ENCODE data around the gene PAK4. TPM values are rescaled to one million over a fixed set of nuclear protein-coding genes. Genes with fewer than 3 reads are reported as not detected.

PAK4 gene
- total RNA-seq, 1 donor = 9.0 TPM

DNA sequence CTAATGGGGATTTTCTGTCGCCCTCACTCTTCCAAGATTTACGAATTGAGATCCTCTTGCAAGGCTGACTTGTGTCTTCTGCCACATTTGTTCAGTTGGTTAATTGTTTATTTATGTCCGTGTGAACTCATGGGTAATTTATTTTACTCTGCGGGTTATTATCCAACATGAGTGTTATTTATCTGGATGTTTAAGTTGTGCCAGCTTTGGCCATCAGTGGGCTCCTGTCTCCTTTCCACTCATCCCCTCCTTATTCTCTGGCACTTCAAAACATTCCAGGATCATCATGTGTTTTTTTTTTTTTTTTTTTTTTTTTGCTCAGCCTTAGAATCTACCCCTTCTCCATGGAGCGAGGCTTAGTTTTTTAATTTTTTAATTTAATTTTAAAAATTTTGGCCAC is 22.4 kb upstream of the PAK4 start:
- no peak for DNase-seq (ENCODE audit: low read depth)
- no peak overlapping the region for H3K4me3 ChIP-seq (ENCODE audit: low read depth, low read length)
- TF ChIP-seq, protein P1, sequence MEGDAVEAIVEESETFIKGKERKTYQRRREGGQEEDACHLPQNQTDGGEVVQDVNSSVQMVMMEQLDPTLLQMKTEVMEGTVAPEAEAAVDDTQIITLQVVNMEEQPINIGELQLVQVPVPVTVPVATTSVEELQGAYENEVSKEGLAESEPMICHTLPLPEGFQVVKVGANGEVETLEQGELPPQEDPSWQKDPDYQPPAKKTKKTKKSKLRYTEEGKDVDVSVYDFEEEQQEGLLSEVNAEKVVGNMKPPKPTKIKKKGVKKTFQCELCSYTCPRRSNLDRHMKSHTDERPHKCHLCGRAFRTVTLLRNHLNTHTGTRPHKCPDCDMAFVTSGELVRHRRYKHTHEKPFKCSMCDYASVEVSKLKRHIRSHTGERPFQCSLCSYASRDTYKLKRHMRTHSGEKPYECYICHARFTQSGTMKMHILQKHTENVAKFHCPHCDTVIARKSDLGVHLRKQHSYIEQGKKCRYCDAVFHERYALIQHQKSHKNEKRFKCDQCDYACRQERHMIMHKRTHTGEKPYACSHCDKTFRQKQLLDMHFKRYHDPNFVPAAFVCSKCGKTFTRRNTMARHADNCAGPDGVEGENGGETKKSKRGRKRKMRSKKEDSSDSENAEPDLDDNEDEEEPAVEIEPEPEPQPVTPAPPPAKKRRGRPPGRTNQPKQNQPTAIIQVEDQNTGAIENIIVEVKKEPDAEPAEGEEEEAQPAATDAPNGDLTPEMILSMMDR (IDR thresholded peaks at IDR 0.05; ENCODE audit: insufficient read depth, low read length) = no peak

DNA sequence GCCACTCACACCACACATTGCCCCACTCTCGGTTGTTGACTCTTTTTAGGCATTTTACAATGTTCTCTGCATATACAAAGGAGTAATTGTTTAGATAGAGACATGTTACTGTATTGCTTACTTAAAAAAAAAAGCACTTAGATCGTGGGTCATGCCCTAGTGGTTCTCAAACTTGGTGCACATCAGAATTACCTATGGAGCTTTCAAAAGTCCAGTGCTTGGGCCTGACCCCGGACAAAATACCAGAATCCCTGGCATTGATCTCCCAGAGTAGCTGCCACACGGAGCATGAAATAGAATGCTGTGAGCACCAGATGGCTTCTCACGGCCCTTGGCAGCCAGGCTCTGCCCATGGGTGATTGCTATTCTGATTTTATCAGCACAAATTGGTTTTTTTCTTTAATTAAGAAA is 21.4 kb upstream of the PAK4 start:
- DNase-seq (ENCODE audit: low read depth) = no peak
- H3K4me3 ChIP-seq (ENCODE audit: low read depth, low read length) = no peak overlapping the region
- TF ChIP-seq, protein P1 (IDR thresholded peaks at IDR 0.05; ENCODE audit: insufficient read depth, low read length) = no peak

DNA sequence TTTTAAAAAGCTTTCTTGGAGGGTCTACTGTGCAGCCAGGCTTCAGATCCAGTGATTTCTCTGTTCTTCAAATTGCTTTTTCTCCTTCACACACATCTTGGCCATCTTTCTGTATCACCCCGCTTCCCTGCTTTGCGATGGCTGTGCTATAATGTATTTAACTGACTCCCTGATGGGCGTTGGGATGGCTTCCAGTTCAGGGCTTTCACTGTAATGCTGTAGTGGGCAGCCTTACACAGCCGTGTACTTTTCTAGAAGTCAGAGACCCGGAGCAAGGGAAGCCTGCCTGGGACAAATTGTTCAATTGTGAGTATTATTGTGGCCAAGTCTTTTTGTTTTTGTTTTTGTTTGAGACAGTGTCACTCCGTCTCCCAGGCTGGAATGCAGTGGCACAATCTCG is 19.4 kb upstream of the PAK4 start:
- no peak for DNase-seq (ENCODE audit: low read depth)
- TF ChIP-seq, protein P1 (IDR thresholded peaks at IDR 0.05; ENCODE audit: insufficient read depth, low read length) = no peak
- no peak overlapping the region for H3K4me3 ChIP-seq (ENCODE audit: low read depth, low read length)

DNA sequence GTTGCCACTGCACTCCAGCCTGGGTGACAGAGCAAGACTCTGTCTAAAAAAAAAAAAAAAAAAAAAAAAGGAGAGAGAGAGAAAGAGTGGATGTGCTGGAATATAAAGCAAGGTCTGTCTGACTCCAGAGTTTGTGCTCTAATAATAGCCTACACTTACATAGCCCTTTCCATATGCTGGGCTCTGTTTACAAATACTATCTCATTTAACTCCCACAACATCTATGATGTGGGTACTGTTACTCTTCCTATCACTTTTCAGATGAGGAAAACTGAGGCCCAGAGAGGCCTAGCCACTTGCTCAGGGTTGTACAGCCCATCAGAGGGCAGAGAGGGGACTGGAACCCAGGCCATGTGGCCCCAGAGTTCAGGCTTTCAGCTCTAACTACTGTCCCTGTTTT is 15.9 kb upstream of the PAK4 start:
- no peak overlapping the region for H3K4me3 ChIP-seq (ENCODE audit: low read depth, low read length)
- TF ChIP-seq, protein P1 (IDR thresholded peaks at IDR 0.05; ENCODE audit: insufficient read depth, low read length) = no peak
- DNase-seq (ENCODE audit: low read depth) = no peak

DNA sequence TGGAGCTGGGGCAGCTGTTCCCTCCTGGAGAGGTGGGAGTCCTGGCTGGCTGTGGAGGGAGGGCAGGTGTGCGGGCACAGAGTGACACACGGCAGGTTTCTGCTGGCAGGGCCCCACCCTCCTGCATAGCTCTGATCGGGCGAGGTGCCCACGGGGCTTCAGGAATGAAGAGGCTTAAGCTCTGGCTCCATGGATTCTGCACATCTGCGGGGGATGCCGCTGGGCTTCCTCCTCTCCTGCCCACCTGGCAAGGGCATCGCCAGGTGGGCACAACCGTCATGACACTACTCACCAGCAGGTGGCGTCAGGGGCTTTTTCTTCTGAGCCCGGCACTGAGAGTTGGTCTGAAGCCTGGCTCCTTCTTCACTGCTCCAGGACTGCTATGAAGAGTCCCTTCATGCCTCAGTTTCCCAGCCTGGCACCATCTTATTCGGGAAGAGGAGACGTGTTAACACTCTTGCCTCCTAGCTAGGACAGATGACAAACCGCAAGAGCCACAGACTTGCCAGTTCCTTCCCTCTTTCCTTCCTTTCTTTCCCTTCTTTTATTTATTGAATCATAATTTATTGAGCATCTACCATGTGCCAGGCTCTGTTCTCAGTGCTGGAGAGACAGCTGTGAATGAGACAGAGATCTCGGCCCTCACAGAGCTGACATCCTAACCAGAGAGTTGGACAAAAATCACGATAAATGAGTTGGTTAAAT is 15.2 kb upstream of the PAK4 start:
- DNase-seq (ENCODE audit: low read depth) = peak; percentile 39
- TF ChIP-seq, protein P1 (IDR thresholded peaks at IDR 0.05; ENCODE audit: insufficient read depth, low read length) = peak; percentile 68
- no peak overlapping the region for H3K4me3 ChIP-seq (ENCODE audit: low read depth, low read length)

DNA sequence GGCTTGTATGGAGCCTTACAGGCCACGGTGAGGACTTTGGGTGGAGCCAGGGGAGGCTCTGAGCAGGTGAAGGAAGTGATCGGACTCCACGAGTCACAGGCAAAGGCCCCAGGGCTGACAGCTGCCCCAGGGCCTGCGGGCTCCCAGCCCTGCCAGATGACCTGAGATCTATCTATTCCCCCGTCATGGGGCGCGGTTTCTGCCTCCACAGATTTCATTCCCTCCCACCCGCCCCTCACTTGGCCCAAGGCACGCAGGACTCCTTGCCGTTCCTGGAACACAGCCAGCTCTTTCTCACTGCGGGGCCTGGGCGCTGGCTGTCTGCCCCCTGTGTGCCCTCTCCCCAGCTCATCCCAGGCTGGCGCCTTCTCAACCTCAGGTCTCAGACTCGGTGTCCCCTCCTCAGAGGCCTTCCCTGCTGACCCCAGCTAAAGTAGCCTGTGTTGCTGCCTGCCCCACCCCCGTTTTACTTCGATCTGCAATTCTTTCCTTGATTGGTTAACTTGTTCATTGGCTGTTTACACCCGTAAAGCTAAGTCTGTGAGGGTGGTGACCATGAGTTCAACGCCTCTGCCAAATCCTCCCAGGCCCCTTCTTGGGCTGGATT is 13.9 kb upstream of the PAK4 start:
- TF ChIP-seq, protein P1 (IDR thresholded peaks at IDR 0.05; ENCODE audit: insufficient read depth, low read length) = no peak
- no peak overlapping the region for H3K4me3 ChIP-seq (ENCODE audit: low read depth, low read length)
- no peak for DNase-seq (ENCODE audit: low read depth)

Data from fibroblast of the aortic adventitia (primary cell).